BJ (cell line): ENCODE data around the gene OR2V2. TPM values are rescaled to one million over a fixed set of nuclear protein-coding genes. Genes with fewer than 3 reads are reported as not detected.

ENCODE experiments used
- CTCF ChIA-PET: fragments of 350-600 bp; formaldehyde crosslinking; extraction: SDS; loops from one replicate; lab custom pipeline; 2021; ENCODE audit warnings: antibody characterized with exemption, inconsistent platforms; lab: Yijun Ruan, JAX
- POLR2A ChIA-PET: fragments of 300-600 bp; sonication (Branson Sonifier 250); formaldehyde crosslinking; extraction: SDS; loops from one replicate; lab custom pipeline; 2021; ENCODE audit warnings: antibody characterized with exemption; lab: Charles Lee
- DNase-seq: peaks from one replicate; pipeline ENCODE4 v3.0.0-alpha.2; 2011; ENCODE audit warnings: low read depth
- H3K27me3 ChIP-seq: 2 replicates; pipeline ENCODE4 v1.6.0; 2011; ENCODE audit warnings: low read length; ENCODE audit not compliant: control insufficient read depth, insufficient read depth
- H3K36me3 ChIP-seq: 2 replicates; pipeline ENCODE4 v1.5.1; 2011; ENCODE audit warnings: low read length; ENCODE audit not compliant: control insufficient read depth, insufficient read depth
- H3K4me3 ChIP-seq: 2 replicates; pipeline ENCODE4 v1.5.1; 2011; ENCODE audit warnings: low read depth, mild to moderate bottlenecking, control low read depth, low read length
- polyA plus RNA-seq: library from polyadenylated mRNA; depleted of rRNA; stranded (reverse); fragments of >200 nt; gene quantifications from 2 replicates; pipeline ENCODE4 v1.2.3, GENCODE V29; 2011
- TF ChIP-seq, protein P1 (sequence below): IDR thresholded peaks from 2 replicates; pipeline ENCODE4 v1.5.1; 2011; ENCODE audit warnings: low read depth, mild to moderate bottlenecking, control low read depth, inconsistent platforms, low read length, moderate library complexity; ENCODE audit not compliant: insufficient read depth

The OR2V2 gene
- polyA plus RNA-seq, 1 experiment: not detected

DNA sequence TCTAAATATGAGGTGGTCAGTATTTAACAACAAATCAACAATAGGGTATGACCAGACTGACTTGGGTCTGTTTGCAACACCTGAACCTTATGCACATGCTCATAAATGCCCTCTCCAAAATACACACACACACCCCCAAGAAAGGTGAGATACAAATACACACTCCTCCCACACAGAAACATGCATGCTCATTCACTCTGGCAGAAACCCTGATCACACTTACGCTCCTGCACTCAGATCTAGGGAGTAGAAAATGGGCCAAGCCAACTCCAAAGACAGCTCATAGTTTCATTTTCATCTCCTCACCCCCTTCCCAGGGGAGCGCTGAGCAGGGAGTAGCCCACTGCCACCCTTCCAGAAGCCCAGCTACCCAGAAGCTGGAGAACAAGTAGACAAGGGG is 46.3 kb downstream of the OR2V2 start:
- TF ChIP-seq, protein P1, sequence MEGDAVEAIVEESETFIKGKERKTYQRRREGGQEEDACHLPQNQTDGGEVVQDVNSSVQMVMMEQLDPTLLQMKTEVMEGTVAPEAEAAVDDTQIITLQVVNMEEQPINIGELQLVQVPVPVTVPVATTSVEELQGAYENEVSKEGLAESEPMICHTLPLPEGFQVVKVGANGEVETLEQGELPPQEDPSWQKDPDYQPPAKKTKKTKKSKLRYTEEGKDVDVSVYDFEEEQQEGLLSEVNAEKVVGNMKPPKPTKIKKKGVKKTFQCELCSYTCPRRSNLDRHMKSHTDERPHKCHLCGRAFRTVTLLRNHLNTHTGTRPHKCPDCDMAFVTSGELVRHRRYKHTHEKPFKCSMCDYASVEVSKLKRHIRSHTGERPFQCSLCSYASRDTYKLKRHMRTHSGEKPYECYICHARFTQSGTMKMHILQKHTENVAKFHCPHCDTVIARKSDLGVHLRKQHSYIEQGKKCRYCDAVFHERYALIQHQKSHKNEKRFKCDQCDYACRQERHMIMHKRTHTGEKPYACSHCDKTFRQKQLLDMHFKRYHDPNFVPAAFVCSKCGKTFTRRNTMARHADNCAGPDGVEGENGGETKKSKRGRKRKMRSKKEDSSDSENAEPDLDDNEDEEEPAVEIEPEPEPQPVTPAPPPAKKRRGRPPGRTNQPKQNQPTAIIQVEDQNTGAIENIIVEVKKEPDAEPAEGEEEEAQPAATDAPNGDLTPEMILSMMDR: no peak
- POLR2A ChIA-PET: no interaction called here
- CTCF ChIA-PET: interaction anchor here (0.6 to 2.0 kb wide), 2 partner anchors 13 to 106 kb away, joined by 3 to 12 read pairs; no protein-coding TSS in a partner anchor
- Histone ChIP-seq H3K36me3 (no peaks in the 10 kb centered on the region; the same call in 1 of the 2 replicates), H3K4me3 (no peak overlapping the region), H3K27me3 (no peaks in the 10 kb centered on the region)
- no peak for DNase-seq

DNA sequence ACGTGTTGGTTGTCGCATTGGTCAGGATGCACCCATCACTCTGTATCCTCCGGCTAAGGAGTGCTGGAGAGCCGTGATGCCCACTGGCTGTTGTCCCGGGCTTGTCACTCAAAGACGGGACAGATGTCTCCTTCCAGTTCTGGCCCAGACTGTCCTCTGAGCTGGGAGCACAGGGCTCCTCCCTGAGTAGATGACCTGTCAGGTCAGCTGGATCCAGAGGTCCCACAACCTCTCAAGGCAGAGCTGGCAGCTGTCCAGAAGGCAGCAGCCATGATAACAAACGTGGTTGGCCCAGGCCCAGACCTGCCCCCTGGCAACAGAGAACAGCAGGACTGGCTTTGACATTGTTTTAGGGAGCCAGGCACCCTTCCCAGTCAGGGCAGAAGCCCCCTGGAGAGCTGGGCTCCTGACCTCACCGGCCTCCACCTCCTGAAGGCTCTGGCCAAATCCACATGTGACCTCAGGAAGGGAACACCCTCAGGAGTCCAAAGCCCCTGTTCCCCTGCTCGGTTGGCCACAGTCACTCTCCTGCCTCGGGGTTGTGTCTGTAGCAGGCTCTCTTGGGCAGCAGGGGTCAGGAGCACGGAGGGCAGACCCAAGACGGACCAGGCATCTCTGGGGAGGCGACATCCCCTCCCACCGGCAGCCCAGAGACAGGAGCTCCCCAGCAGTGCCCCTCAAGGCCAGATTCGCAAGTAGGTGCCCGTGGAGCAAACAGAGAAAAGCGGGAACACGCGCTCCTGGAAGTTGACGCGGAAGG is 47.3 kb downstream of the OR2V2 start:
- POLR2A ChIA-PET: no interaction called here
- TF ChIP-seq, protein P1: no peak
- CTCF ChIA-PET: interaction anchor here (2.0 kb wide), 1 partner anchor 12 kb away, joined by 12 read pairs; no protein-coding TSS in a partner anchor
- H3K36me3 ChIP-seq: no peaks in the 10 kb centered on the region; the same call in 1 of the 2 replicates
- no peaks in the 10 kb centered on the region for H3K27me3 ChIP-seq
- no peak for DNase-seq
- no peak overlapping the region for H3K4me3 ChIP-seq

DNA sequence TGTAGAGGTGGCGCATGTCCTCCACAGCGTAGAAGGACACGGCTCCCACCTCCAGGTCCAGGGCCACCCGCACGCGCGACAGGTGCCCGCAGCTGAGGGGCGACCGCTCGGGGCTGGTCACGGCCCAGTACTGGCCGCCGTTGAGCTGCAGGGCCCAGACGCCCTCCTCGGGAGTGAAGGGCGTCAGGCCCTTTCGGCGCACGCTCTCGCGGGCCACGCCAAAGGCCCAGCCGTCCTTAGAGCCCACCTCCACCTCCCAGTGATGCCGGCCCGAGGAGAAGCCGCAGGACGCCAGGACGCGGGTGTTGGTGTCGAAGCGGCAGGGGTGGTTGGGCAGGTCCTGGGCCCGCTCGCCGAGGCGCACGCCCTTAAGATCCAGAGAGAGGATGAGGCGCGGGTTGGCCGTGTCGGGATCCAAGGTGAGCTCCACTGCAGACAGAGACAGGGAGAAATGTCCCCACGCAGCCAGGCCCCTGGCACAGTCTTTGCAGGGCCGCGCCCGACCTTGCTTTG is 47.9 kb downstream of the OR2V2 start:
- no peak for DNase-seq
- CTCF ChIA-PET: no interaction called here
- Histone ChIP-seq H3K4me3 (no peak overlapping the region), H3K36me3 (no peaks in the 10 kb centered on the region; the same call in 1 of the 2 replicates), H3K27me3 (no peaks in the 10 kb centered on the region)
- POLR2A ChIA-PET: no interaction called here
- TF ChIP-seq, protein P1: no peak

GRCh38 chr5:181197326-181197951 is 50.1 kb downstream of the OR2V2 start:
- Histone ChIP-seq H3K36me3 (no peaks in the 10 kb centered on the region; the same call in 1 of the 2 replicates), H3K4me3 (no peak overlapping the region), H3K27me3 (no peaks in the 10 kb centered on the region)
- ChIA-PET POLR2A (interaction anchor here (0.5 kb wide), 1 partner anchor 45 kb away, joined by 5 read pairs; no protein-coding TSS in a partner anchor), CTCF (interaction anchor here (1.0 to 1.1 kb wide), 2 partner anchors 10 to 30 kb away, joined by 3 read pairs; no protein-coding TSS in a partner anchor)
- no peak for DNase-seq
- TF ChIP-seq, protein P1: no peak

DNA sequence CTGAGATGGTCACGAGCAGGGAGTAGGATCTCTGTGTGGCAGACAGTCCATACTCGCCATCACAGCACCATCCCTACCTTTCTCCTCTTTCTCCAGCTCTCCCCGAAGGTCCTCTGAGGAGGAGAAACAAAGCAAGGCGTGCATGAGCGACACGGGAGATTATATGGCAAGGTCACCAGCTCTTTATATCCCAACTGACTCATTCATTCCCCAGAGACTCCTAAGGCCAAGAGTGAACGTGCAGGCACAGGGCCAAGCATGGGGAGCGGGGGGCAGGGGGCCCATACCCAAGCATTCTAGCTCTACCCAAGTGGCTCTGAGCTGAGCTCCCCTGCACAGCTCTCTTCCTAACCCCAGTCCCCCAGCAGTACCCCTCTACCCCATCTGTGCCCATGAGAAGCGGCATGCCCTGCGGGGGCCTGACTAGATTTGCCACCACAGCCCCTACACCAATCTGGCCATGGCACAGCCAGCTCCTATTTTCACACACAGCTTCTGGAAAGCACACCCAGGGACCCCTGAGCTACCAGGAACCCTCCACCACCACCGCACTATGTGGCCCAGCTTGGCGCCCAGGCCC is 50.8 kb downstream of the OR2V2 start:
- Histone ChIP-seq H3K36me3 (no peaks in the 10 kb centered on the region; the same call in 1 of the 2 replicates), H3K4me3 (no peak overlapping the region), H3K27me3 (no peaks in the 10 kb centered on the region)
- POLR2A ChIA-PET: no interaction called here
- no peak for DNase-seq
- TF ChIP-seq, protein P1: no peak
- CTCF ChIA-PET: interaction anchor here (1.0 to 1.1 kb wide), 3 partner anchors 11 to 480 kb away, joined by 3 read pairs; no protein-coding TSS in a partner anchor
